Thyroid gland (tissue), 4 donors: ENCODE data around the gene UTS2B.

Experiments used
- CTCF ChIP-seq, 6 experiments: fragments of 200-600 bp in 3 of 6; fragments of 450-650 bp in 3 of 6; sonication (generic) in 3 of 6; IDR thresholded peaks; one replicate each; pipeline ENCODE4 v1.5.1; 2016 to 2019; ENCODE audit warnings: antibody characterized with exemption in 6 of 6, mild to moderate bottlenecking in 2 of 6, inconsistent platforms in 1 of 6, moderate library complexity in 1 of 6
- POLR2A ChIP-seq, 2 donors: fragments of 450-650 bp; IDR thresholded peaks; one replicate each; pipeline ENCODE4 v1.6.1; 2017; ENCODE audit warnings: antibody characterized with exemption in 2 of 2, mild to moderate bottlenecking in 2 of 2, moderate library complexity in 1 of 2

- no peak for TF ChIP-seq POLR2A (IDR thresholded peaks at IDR 0.05)
- no peak for TF ChIP-seq CTCF (IDR thresholded peaks at IDR 0.05)
Measured at GRCh38 chr3:191338177-191338488, 7.8 kb upstream of the UTS2B start.
